A673 (cell line): ENCODE data around the gene ADGRB2. TPM values are rescaled to one million over a fixed set of nuclear protein-coding genes. Genes with fewer than 3 reads are reported as not detected.

ENCODE experiments used
- BruUV-seq: library from RNA; stranded (reverse); fragments of 400-500 nt; replicated peaks from 2 replicates; lab custom pipeline; 2021; lab: Mats Ljungman, UMichigan
- CTCF ChIA-PET: fragments of 300-600 bp; sonication (Branson Sonifier 250); formaldehyde crosslinking; loops from one replicate; lab custom pipeline; 2022; ENCODE audit warnings: antibody characterized with exemption; lab: Charles Lee
- POLR2A ChIA-PET: fragments of 300-600 bp; sonication (Branson Sonifier 250); formaldehyde crosslinking; loops from one replicate; lab custom pipeline; 2022; ENCODE audit warnings: antibody characterized with exemption; ENCODE audit not compliant: low non-redundant PET; lab: Charles Lee
- DNase-seq: peaks from one replicate; pipeline ENCODE4 v3.0.0-alpha.2; 2015; ENCODE audit warnings: low spot score
- H3K27ac ChIP-seq: fragments of 200-600 bp; sonication (generic); 2 replicates; pipeline ENCODE4 v1.5.1; 2016; ENCODE audit warnings: mixed run types, low read depth, mild to moderate bottlenecking, mixed read lengths, antibody characterized with exemption, low read length; ENCODE audit not compliant: poor library complexity, severe bottlenecking
- H3K27me3 ChIP-seq: fragments of 200-600 bp; sonication (generic); replicated peaks from 2 replicates; pipeline ENCODE4 v1.6.1; 2017; ENCODE audit warnings: mixed run types, low read depth, mild to moderate bottlenecking, mixed read lengths, antibody characterized with exemption, low read length; ENCODE audit not compliant: insufficient read depth, poor library complexity
- H3K36me3 ChIP-seq: fragments of 200-600 bp; sonication (generic); 2 replicates; pipeline ENCODE4 v1.6.1; 2016; ENCODE audit warnings: mixed run types, mild to moderate bottlenecking, mixed read lengths, antibody characterized with exemption, low read length; ENCODE audit not compliant: insufficient read depth, poor library complexity, severe bottlenecking
- H3K4me1 ChIP-seq: fragments of 200-600 bp; sonication (generic); 2 replicates; pipeline ENCODE4 v1.6.1; 2017; ENCODE audit warnings: mixed run types, mild to moderate bottlenecking, mixed read lengths, antibody characterized with exemption, low read length; ENCODE audit not compliant: insufficient read depth, poor library complexity, severe bottlenecking
- H3K4me3 ChIP-seq: fragments of 200-600 bp; sonication (generic); 2 replicates; pipeline ENCODE4 v1.5.1; 2016; ENCODE audit warnings: low read depth, mixed run types, mild to moderate bottlenecking, mixed read lengths, low read length; ENCODE audit not compliant: poor library complexity, severe bottlenecking
- H3K9me3 ChIP-seq: fragments of 200-600 bp; sonication (generic); 2 replicates; pipeline ENCODE4 v1.6.1; 2016; ENCODE audit warnings: mixed run types, low read depth, mild to moderate bottlenecking, mixed read lengths, antibody characterized with exemption, low read length; ENCODE audit not compliant: poor library complexity, severe bottlenecking
- CTCF ChIP-seq: fragments of 300-800, 200-600 bp; sonication (generic); conservative IDR thresholded peaks from 2 replicates; pipeline ENCODE4 v1.5.1; 2017; ENCODE audit warnings: low read depth, mild to moderate bottlenecking, antibody characterized with exemption, low read length, moderate library complexity, mixed read lengths
- EZH2 ChIP-seq: fragments of 200-600 bp; sonication (generic); IDR thresholded peaks from 2 replicates; pipeline ENCODE4 v1.6.1; 2017; ENCODE audit warnings: borderline replicate concordance, low read depth, mild to moderate bottlenecking, mixed read lengths, antibody characterized with exemption, low read length; ENCODE audit not compliant: poor library complexity, severe bottlenecking
- intact Hi-C: fragments of 100-400 bp; cut with micrococcal nuclease; formaldehyde crosslinking; loops from one replicate; pipeline ENCODE4 v1.10.0; 2022; ENCODE audit not compliant: unreplicated experiment
- total RNA-seq: library from RNA; stranded (reverse); gene quantifications from 2 replicates; pipeline ENCODE4 v1.2.3, GENCODE V29; 2021

Gene ADGRB2
- total RNA-seq, 1 experiment from 2014 or later, result 5.9 TPM

GRCh38 chr1:31776516-31776915, 12.4 kb upstream of the ADGRB2 start:
- H3K4me1 ChIP-seq, result peaks cover 5% of the 10 kb centered on the region
- CTCF ChIA-PET, result no interaction called here
- DNase-seq, result no peak
- no peaks in the 10 kb centered on the region for H3K9me3 ChIP-seq
- intact Hi-C loops, result no loop called here
- no peak overlapping the region for H3K4me3 ChIP-seq
- H3K27ac ChIP-seq, result no peak overlapping the region
- H3K36me3 ChIP-seq, result no peaks in the 10 kb centered on the region
- BruUV-seq, result no TSS peak
- H3K27me3 ChIP-seq, result peaks cover 26% of the 10 kb centered on the region
- POLR2A ChIA-PET, result no interaction called here
- TF ChIP-seq CTCF (no peak), EZH2 (no peak)

- no TSS peak for BruUV-seq
- no peak overlapping the region for H3K27ac ChIP-seq
- peaks cover under 1% of the 10 kb centered on the region for H3K4me1 ChIP-seq
- H3K27me3 ChIP-seq, result peaks cover 26% of the 10 kb centered on the region
- no peak for TF ChIP-seq EZH2
- no peaks in the 10 kb centered on the region for H3K9me3 ChIP-seq
- intact Hi-C loops, result no loop called here
- no peak overlapping the region for H3K4me3 ChIP-seq
- no peak for DNase-seq
- CTCF ChIA-PET, result no interaction called here
- no peaks in the 10 kb centered on the region for H3K36me3 ChIP-seq
- POLR2A ChIA-PET, result no interaction called here
These were observed 11.9 kb upstream of the ADGRB2 start for GRCh38 chr1:31776032-31776431.

GRCh38 chr1:31775210-31775999, 11.3 kb upstream of the ADGRB2 start:
- BruUV-seq, result no TSS peak
- no peaks in the 10 kb centered on the region for H3K4me1 ChIP-seq
- H3K4me3 ChIP-seq, result no peak overlapping the region
- no peak overlapping the region for H3K27ac ChIP-seq
- no peak for TF ChIP-seq EZH2
- TF ChIP-seq CTCF, result no peak
- no peaks in the 10 kb centered on the region for H3K9me3 ChIP-seq
- POLR2A ChIA-PET, result no interaction called here
- intact Hi-C loops, result no loop called here
- H3K36me3 ChIP-seq, result no peaks in the 10 kb centered on the region
- H3K27me3 ChIP-seq, result peaks cover 26% of the 10 kb centered on the region
- peak; percentile 42 for DNase-seq
- CTCF ChIA-PET, result no interaction called here

GRCh38 chr1:31774495-31774894, 10.4 kb upstream of the ADGRB2 start:
- no TSS peak for BruUV-seq
- no peak for DNase-seq
- Histone ChIP-seq H3K4me3 (no peak overlapping the region), H3K9me3 (no peaks in the 10 kb centered on the region), H3K27ac (no peak overlapping the region), H3K36me3 (no peaks in the 10 kb centered on the region), H3K27me3 (peaks cover 26% of the 10 kb centered on the region), H3K4me1 (no peaks in the 10 kb centered on the region)
- TF ChIP-seq EZH2 (no peak), CTCF (no peak)
- intact Hi-C loops, result no loop called here
- ChIA-PET POLR2A (no interaction called here), CTCF (no interaction called here)
